HG03575 (cell line): Measurements from ENCODE around the gene DYNLL2.
"Not testable (repeated sequence)": the region's sequence is repeated elsewhere in the genome, so short reads cannot be mapped to it uniquely, and the experiment has no call there.

Experiments used
- ATAC-seq: cut with Tn5 transposase; IDR thresholded peaks from one replicate; pipeline ENCODE4 v1.9.1; 2021; ENCODE audit not compliant: unreplicated experiment, insufficient number of reproducible peaks, low FRiP score; ENCODE audit errors: extremely low read depth

Gene DYNLL2

DNA sequence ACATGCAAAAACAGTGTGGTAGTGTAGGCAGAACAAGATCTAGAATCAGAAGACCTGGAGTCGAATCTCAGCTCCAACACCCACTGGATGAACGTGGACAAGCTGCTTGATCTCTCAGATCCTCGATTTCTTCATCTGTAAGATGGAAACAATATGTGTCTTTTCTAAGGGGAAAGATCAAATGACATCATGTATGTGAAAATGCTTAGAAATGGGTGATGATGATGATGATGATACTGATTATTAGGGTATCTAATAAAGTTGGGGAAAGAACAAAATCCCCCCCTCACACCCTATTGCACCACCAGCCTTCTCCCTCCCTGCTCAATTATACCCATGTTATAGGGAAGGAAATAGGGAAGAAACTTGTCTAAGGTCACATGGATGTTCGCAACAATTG, 10.9 kb downstream of the DYNLL2 start:
- ATAC-seq: no peak

DNA sequence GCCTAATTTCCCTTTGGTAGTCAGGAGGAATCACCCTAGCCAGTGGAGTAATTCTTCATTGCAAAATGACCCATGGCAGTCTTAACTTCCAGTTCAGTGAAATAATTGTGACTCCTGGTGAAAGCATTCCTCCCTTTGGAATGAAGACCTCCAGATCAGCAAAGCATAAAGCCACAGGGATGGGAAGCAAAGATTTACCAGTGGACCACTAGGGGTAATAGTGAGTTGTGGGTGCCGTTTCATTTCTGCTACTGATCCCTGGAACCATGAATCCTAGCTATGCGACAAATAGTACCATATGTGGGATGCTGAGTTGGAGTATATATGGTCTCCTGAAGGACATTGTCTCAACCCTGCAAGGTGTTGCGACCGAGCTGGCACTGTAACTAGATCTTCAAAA, 13.7 kb downstream of the DYNLL2 start:
- ATAC-seq: no peak

DNA sequence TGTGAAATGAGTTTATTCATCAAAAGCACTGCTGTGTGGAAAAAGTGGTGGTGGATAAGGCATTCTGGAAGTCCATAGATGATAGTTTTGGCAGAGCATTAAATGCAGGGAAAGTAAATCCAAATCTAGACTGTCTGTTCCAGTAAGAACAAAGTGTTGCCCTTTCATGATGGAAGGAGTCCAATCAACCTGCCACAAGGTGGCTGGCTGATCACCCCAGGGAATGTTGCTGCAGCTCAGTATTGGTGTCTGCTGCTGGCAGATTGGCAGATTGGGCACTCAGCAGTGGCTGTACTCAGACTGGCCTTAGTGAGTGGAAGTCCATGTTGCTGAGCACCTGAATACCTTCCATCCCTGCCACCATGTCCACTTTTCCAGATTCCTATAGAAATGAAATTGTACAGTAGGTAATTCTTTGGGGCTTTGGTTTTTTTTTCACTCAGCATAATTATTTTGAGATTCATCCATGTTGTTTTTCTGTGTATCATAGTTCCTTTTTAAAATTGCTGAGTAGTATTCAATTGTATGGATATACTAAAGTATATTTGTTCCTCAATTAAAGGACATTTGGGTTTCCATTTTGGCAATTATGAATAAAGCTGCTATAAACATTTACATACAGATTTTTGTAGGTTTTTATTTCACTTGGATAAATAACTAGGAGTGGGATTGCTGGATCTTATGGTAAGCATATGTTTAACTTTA, 14.3 kb downstream of the DYNLL2 start:
- no peak for ATAC-seq

DNA sequence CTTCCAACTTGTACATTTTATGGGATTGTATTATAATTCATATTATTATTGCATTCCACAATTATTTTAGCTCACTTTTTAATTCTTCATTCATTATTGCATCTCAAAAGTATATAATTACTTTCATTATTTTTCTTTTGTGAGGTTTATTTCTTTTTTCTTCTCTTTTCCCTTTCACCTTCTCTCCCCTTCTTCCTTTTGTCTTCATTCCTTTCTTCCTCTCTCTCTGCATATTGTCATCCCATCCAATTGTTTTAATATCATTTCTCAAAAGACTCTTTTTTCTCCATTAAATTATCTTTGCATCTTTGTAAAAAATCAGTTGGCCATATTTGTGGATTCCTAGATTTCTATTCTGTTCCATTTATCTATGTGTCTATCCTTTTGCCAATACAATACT, 17.3 kb downstream of the DYNLL2 start:
- ATAC-seq: no peak

DNA sequence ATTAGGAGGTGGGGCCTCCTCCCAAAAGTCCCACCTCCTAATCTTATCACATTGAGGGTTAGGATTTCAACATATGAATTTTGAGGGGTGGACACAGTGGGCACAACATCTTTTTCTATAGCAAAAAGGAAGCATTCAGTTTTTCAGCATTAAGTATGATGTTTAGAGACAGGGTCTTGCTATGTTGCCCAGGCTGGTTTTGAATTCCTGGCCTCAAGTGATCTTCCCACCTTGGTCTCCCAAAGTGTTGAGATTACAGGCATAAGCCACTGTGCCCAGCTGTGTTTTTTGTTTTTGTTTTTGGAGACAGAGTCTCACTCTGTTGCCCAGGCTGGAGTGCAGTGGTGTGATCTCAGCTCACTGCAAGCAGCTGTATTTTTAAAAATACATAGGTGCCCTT, 18.7 kb downstream of the DYNLL2 start:
- ATAC-seq: not testable (repeated sequence)

DNA sequence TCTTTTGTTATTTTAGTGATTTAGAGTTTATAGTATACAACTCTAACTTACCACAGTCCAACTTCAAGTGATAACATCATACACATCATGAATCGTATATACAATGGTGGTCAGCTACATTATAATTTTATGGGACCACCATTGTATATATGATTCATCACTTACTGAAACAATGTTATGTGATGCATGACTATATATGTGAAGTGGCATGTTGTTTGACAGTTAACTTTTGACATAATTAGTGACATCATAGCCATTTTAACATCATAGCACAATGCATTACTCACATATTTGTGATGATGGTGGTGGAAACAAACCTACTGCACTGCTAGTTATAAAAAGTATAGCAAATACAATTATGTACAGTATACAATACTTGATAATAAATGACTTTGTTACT, 21.9 kb downstream of the DYNLL2 start:
- ATAC-seq: no peak

DNA sequence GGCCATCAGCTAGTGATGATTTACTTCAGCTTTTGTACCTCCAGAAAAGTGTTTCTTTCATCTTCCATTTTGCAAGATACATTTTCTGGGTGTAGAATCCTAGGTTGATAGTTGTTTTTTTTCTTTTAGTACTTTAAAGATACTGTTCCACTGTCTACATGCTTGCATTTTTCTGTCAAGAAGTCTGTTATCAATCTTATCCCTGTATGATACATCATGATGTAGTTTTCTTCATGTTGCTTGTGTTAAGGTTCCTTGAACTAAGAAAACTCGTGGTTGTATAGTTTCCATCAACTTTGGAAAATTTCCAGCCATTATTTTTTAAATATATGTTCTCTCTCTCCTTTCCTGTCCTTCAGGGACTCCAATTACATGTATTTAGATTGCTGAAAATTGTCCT, 24.1 kb downstream of the DYNLL2 start:
- no peak for ATAC-seq

DNA sequence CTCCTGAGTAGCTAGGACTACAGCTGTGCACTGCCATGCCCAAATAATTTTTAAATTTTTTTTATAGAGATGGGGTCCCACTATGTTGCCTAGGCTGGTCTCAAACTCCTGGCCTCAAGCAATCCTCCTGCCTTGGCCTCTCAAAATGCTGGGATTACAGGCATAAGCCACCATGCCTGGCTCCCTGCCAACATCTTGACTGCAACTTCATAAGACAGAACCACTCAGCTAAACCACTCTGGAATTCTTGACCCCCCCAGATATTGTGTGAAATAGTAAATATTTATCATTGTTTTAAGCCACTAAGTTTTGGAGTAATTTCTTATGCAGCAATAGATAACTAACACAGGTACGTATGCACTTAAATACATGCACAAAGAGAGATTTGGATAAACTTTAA, 26.0 kb downstream of the DYNLL2 start:
- ATAC-seq: no peak

DNA sequence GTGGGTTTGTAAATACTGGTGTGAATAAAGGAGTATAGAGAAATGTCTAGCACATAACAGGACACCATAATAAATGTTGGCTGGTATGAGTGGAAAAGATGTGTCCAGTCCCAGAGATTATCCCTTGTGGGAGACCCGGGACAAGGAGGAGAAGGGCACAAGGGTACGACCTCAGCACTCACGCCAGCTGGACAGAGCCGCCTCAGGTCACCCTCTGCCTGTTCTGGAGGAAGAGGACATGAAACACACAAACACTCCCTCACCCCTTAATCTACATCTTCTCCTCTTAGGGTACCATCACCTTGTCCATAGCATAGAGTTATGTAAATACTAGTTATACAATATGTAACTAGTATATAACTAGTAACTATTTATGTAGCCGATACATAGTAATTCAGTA, 26.8 kb downstream of the DYNLL2 start:
- ATAC-seq: no peak

DNA sequence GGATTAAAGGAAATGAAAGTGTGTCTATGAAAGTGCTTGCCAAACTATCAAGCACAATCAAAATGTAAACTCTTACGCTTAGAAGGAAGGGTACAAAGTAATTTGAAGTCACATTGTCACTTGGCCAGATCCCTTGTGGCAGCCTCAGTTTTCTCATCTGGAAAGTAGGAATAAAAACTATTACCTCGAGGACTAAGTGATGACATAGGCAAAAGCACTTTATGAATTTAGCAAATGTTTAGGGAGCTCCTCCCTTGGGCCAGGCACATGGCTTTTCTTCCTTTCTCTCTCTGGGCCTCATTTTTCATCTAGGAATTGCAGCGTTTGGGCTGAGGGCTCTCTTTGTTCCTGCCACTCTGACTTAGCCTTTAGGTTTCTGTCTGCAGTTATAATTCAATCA, 28.5 kb downstream of the DYNLL2 start:
- ATAC-seq: no peak

DNA sequence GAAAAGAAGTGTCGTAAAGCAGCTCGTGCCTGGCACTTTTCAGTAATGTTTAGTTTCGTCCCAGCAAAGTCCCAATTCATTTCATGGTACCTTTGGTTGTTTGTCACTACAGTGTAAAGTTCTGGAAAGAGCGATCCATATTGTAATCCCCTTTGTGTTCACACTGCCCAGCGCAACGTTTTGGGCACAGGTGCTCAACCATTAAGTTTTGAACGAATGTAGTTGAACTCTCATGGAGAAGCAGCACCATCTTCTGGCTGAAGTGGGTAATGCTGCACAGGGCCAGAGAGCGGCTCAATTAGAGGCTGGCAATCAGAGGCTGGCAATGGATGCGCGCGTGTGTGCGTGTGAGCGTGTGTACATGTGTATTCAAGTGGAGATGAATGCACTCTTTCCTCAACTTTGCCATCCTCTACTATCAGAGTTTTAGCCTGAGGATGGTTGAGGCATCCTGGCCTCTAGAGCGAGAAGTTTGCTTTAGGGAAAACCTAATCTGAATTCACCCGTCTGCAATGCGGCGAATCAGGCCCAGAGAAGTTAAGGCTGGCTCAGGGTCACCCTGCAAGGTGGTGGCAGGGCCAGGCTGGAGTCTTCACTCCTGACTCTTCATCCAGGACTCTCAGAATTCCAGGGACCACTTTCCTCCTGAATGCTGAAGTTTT, 29.9 kb downstream of the DYNLL2 start:
- ATAC-seq: no peak

DNA sequence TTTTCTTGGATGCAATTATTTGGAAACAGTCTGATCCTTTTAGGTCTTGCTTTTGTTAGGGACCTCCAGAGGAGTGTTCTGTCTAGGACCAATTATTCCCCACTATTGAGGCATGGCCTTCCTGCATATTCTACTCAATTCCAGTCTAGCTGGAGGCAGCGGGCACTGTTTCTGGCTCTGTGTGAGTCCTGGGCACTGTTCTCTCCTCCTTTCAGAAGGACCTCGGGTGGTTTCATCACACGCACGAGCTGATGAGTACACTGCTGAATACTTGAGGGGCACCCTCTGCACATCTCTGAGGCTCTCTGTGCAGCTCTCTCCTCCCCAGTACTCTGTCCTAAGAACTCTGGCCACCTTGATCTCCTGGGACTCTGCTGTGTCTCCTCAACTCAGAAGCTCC, 30.7 kb downstream of the DYNLL2 start:
- ATAC-seq: no peak

DNA sequence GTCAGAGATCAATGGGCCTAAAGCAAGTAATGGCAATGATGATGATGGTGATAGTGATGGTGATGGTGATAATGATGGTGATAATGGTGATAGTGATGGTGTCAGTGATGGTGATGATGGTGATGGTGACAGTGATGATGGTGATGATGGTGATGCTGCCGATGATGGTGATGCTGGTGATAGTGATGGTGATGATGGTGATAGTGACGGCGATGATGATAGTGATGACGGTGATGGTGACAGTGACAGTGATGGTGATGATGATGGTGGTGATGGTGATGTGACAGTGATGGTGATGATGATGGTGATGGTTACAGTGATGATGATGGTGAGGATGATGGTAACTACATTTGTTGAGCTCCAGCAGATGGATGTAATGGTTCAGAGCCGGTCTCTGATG, 34.2 kb downstream of the DYNLL2 start:
- ATAC-seq: no peak

DNA sequence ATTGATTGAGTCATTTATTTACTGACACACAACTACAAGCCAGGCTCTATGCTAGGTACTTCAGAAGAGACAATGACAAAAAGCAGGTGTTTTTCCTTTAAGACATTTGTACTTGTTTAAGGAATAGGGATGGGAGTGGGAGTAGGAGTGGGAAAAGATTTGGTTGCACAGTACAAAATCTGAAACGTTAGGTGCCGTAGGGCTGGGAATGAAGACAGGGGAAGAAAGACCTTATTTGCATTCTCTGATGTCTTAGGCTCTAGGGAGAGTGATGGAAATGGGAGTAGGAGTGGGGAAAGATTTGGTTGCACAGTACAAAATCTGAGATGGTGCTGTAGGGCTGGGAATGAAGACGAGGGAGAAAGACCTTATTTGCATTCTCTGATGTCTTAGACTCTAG, 36.3 kb downstream of the DYNLL2 start:
- no peak for ATAC-seq

DNA sequence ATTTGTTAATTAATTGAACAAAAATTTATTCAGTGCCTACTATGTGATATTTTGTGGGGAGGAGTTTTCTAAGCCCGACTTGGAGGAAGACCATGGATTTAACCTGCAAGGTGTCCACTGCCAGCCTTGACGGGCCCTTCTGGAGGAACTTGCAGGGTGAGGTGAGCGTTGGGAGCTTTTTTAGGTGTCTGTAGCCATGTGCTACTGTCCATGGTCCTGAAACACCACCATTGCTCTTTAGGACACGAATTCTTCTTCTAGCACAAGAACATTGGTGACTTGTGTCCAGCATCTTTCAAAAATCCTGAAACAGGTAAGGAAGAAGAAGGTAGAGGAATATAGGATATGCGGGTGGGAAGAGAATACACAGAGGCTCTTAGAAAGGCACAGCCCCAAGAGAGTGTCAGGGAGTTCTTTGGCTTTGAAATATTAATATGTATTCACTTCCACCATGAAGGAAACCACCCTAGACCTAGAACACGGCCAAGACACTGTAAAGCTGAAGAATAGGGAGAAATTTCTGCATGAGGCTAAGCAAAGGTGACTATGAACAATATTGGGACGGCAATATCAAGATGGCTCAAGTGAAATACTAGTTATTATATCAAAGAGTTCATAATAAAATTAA, 37.1 kb downstream of the DYNLL2 start:
- no peak for ATAC-seq

DNA sequence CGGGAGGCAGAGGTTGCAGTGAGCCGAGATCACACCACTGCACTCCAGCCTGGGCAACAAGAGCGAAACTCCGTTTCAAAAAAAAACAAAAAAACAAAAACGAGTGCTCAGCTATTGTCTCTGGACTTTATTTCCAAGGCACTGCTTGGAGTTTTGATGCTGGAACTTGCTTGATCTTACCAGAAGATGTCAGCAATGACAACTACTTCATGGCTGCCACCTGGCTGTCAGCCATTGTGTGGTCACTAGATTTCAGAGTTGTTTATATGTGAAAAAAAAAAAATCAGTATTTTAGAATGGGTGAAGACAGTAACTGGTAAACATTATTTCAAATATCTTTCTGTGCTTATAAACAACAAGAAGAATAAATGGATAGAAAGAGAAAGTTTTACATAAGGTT, 38.7 kb downstream of the DYNLL2 start:
- no peak for ATAC-seq

DNA sequence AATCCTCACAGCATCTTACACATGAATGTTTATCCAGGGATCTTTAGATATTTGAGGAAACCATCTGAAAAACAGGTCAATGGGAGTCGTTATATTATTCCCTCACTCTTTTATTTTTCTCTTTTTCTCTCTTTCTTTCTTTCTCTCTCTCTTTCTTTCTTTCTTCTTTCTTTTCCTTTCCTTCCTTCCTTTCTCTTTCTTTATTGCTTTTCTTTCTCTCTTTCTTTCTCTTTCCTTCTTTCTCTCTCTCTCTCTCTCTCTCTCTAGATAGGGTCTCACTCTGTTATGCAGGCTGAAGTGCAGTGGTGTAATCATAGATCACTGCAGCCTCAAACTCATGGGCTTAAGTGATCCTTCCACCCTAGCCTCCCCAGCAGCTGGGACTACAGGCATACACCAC, 44.6 kb downstream of the DYNLL2 start:
- ATAC-seq: no peak

DNA sequence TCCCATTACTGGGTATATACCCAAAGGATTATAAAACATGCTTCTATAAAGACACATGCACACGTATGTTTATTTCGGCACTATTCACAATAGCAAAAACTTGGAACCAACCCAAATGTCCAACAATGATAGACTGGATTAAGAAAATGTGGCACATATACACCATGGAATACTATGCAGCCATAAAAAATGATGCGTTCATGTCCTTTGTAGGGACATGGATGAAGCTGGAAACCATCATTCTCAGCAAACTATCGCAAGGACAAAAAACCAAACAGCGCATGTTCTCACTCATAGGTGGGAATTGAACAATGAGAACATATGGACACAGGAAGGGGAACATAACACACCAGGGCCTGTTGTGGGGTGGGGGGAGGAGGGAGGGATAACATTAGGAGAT, 49.5 kb downstream of the DYNLL2 start:
- not testable (repeated sequence) for ATAC-seq

DNA sequence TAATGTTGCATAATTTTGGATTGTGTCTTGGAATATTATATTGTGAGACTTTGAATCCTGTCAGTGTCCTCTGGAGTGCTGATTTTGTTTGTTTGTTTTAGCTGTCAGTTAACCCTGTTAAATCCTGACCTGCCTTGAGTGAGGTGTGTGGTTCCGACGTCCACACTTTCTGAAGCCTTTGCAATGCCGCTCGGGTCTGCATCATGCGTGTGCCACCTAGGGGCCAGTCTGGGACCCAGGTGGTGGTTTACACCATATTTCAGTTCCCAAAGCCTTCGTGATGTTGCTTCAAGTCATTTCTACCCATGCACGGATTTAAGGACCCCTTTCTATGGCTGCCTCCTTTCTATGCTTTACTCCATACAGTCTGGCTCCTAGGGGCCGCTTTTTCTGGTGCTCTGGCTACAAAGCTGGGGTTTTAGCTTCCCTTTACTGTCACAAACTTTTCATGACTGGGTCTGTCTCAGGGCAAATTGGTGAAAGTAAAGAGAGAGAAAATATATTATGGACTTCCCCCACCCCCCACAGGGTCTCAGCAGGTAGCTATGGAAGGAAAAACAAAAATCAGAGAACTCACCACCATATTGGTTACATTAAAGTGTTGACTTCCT, 53.6 kb downstream of the DYNLL2 start:
- no peak for ATAC-seq

DNA sequence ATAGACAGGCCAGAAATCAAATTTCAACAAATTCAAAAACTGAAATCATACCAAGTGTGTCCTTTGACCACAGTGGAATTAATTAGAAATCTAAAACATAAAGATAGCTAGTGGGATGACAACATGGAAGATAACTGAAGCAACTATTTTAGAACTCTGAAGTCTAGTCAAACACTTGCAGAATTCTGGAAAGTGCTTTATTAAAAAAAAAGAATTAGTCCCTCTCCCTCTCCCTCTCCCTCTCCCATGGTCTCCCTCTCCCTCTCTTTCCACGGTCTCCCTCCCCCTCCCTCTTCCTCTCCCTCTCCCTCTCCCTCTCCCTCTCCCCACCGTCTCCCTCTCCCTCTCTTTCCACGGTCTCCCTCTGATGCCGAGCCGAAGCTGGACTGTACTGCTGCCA, 58.3 kb downstream of the DYNLL2 start:
- no peak for ATAC-seq
